Hematopoietic multipotent progenitor cell treated with erythropoietin and hydrocortisone succinate and interleukin-3 and kit ligand, for 6 days (in vitro differentiated cells): ENCODE data around the gene SLC6A18.
A peak's percentile ranks its signal among the peaks of the same experiment; 100 is the strongest.
"Not testable (repeated sequence)": the region's sequence is repeated elsewhere in the genome, so short reads cannot be mapped to it uniquely, and the experiment has no call there.

Source experiments
- DNase-seq: peaks from one replicate; pipeline ENCODE4 v3.0.0-alpha.2; 2015

SLC6A18 gene

DNA sequence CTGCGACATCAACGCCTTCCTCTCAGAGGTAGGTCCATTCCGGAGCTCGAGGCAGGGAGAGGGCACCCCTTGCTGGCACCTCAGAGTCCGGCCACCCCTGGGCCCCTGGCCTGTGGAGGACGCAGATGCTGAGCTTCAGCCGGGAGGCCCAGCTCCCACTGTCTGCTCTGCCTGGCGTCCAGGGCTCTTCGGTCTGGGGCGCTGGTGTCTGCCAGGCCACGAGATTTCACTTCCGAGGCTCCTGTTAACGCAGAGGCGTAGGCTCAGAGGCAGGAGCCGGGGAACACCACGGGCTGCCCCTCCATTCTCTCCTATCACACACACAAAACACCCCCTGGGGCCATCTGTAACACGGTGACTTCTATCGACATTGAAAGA is 8.3 kb upstream of the SLC6A18 start:
- DNase-seq = no peak

DNA sequence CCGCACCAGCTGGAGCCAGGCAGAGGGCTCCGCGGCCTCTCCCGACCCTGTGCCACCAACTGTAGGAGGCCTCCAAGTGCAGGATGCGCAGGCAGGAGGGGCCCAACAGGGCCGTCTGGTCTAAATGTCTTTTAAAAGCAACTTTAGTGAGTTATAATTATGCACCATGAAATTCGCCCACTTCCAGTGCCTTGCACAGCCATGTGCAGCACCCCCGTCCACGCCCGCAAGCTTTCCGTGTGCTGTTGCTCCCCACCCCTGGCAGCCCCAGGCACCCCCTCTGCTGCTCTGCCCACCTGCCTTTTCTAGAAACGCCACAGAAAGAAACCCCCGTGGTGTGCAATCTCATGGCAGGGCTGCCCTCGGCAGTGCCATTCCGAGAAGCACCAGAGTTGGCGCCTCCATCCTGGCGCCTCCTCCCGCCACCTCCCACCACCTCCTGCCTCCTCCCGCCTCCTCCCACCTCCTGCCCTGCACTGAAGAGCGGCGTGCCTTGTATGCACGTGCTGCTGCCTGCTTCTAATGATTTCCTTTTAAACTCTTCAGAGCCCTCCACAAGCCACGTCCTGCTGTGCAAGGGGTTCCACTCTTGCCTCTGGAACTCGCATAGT is 7.5 kb upstream of the SLC6A18 start:
- DNase-seq = peak; percentile 23

DNA sequence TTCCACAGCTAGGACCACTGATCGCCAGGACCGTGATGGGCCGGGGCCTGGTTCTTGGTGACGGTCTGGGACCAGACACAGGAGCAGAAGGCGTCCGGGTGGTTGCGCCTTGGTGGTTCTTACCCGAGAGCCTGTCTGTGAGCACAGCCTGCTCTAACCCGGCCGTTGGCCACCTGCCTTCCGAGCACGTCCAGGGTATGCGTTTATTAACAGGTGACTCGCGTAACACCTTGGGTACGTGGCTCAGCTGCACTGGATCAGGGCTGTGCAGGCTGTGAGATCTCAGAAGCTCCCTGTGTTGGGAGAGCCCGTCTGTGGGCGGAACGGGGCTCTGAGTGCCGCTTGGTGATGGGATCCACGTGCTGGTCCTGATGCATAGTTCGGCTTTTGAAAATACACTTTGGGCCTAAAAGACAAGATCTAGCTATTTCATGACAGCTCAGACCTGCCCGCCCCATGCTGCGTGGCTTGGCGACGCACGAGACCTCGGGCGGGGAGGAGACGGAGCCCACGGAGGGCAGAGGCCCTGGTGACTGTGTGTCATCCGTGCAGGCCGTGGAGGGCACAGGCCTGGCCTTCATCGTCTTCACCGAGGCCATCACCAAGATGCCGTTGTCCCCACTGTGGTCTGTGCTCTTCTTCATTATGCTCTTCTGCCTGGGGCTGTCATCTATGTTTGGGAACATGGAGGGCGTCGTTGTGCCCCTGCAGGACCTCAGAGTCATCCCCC is 6.7 kb upstream of the SLC6A18 start:
- DNase-seq = no peak

DNA sequence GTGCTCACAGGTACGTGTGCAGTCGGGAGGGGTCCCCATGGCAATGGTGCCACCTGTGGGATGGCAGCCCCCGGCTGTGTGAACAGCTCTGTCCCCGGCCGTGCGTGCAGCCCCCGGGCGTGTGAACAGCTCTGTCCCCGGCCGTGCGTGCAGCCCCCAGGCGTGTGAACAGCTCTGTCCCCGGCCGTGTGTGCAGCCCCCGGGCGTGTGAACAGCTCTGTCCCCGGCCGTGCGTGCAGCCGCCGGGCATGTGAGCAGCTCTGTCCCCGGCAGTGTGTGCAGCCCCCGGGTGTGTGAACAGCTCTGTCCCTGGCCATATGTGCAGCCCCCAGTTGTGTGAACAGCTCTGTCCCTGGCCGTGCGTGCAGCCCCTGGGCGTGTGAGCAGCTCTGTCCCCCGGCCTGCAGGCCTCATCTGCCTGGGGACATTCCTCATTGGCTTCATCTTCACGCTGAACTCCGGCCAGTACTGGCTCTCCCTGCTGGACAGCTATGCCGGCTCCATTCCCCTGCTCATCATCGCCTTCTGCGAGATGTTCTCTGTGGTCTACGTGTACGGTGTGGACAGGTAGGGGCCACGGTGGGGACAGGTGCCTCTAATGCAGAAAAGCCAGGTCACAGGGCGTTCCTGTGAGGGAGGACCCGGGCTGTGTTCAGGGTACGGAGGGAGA is 5.9 kb upstream of the SLC6A18 start:
- DNase-seq = no peak

DNA sequence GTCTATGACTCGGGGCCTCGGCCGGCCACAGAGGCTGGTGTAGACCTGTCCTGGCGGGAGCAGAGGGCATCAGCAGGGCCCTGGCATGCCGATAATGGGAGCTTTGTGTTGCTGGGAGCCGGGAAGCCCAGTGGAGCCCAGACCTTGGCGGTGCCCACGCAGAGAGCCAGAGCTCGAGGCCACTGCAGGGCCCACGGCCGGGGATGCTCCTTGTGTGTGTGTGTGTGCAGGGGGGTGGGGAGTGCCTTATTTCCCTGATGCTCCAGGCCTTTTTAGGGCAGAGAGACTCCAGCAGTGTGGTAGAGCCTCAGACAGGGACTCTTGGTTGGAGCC is 5.4 kb upstream of the SLC6A18 start:
- no peak for DNase-seq

DNA sequence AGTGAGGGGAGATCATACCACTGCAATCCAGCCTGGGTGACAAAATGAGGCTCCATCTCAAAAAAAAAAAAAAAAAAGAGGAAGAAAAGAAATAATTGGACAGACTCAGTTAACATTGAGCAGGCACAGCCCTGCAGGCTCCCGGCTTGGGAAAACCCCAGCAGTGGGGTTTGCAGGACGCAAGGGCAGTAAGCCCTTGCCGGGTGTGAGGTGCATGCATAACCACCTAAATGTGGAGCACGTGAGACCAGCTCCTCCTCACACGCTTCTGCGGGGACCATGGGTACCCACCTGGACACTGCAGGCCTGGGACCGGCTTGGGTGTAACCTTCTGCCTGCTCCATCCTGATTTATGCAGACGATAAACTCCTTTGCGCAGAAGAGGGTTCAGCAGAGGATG is 4.8 kb upstream of the SLC6A18 start:
- DNase-seq = no peak

DNA sequence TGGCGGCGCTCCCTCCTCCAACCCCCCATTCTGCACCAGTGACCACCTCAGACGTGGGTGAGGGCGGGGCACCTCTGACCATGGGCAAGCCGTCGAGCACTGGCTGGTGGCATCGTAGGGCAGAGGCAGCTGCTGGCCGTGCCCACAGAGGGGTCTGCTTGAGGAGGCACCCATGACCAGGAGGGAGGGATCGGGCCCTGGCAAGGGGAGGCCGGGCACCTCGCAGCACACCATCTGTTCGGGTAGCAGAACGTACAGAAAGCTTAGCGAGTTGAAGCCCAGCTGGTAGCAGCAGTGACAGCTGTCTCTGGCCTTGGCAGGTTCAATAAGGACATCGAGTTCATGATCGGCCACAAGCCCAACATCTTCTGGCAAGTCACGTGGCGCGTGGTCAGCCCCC is 4.3 kb upstream of the SLC6A18 start:
- DNase-seq = no peak

DNA sequence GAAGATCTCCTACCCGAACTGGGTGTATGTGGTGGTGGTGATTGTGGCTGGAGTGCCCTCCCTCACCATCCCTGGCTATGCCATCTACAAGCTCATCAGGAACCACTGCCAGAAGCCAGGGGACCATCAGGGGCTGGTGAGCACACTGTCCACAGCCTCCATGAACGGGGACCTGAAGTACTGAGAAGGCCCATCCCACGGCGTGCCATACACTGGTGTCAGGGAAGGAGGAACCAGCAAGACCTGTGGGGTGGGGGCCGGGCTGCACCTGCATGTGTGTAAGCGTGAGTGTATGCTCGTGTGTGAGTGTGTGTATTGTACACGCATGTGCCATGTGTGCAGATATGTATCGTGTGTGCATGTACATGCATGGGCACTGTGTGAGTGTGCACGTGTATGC is 3.5 kb upstream of the SLC6A18 start:
- no peak for DNase-seq

DNA sequence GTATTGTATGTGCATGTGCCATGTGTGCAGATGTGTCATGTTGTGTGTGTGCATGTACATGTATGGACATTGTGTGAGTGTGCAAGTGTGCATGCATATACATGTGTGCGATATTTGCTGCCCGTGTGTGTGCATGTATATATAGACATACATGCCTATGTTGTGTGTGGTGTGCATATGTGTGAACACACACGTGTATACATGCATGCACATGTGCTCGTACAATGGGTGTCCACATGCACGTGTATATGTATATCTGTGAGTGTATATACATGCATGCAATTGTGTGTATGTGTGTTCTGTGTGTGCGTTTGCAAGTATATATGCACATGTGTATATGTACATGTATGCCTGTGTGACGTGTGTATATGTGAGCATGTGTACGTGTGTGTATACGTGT is 3.0 kb upstream of the SLC6A18 start:
- no peak for DNase-seq

DNA sequence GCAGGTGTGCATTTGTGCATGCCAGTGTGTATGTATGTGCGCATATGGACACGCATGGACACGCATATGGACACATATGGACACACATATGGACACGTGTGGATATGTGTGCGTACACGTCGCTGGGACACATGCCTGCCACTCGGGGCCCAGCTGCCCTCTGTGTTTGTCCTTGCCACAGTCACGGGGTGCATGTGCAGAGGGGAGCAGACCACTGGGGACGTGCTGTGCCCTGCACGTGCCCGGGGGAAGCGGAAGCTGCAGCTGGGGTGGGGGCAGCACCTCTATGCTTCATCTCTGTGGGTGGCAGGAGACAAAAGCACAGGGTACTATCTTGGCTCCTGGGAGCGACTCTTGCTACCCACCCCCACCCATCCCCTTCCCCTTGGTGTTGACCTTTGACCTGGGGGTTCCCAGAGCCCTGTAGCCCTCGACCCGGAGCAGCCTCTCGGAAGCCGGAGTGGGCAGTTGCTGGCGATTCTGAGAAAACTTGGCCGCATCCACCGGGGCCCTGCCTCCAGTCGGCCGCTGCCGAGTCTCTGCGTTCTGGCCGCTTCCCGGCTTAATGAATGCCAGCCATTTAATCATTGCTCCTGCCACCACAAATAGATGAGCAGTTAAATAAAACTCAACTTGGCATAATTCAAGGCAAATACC is 2.4 kb upstream of the SLC6A18 start:
- no peak for DNase-seq

DNA sequence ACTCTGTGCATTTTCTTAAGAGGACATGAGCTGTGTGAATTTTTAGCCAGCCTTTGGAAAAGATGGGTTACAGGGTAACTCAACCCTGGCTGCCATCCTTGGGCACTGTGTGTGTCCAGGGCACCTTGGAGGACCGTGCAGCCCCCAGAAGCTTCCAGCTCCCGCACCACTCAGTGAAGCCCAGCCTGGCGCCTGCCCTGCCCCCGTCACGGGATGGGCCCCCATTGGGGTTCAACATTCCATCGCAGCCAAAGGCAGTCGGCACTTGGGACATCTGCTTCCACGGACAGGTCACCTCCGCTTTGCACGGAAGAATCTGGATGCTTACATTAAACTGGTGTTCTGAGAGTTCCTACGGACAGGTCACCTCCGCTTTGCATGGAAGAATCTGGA is 1.9 kb upstream of the SLC6A18 start:
- DNase-seq = no peak

DNA sequence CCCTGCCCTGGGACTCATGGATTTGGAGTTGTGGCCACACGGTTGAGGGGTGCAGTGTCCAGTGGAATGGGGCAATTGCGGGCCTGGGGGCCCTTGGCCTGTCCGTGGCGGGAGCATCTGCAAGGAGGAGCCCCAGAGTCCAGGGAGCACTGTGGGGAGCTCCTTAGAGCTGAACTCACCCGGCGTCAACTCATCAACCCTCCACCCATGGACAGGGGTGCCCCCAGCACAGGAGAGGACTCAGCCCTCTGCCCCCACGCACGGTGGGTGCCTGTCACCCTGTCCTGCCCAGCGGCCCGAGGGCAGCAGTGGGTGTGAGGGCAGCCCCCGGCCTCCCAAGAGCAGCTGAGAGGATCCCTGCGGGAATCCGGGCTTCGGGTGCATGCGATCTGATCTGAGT is 550 bp upstream of the SLC6A18 start:
- no peak for DNase-seq

DNA sequence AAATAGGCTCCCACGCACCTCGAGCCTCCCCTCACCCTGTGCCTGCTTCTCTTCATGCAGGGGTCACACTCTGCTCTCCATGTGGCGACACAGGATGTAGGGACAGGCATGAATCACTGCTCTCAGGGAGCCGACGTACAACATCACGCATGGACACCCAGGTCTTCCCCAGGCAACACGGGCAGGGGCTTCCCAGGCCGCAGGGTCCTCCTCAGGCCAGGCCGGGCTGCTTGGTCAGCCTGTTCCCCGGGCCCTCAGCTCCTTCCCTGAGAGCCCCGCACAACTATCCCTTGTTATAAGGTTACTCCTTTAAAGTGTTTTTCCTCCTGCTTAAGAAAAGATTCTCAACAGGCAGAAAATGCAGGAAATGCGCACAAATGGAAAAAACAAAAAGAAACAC is 1.1 kb downstream of the SLC6A18 start:
- no peak for DNase-seq

DNA sequence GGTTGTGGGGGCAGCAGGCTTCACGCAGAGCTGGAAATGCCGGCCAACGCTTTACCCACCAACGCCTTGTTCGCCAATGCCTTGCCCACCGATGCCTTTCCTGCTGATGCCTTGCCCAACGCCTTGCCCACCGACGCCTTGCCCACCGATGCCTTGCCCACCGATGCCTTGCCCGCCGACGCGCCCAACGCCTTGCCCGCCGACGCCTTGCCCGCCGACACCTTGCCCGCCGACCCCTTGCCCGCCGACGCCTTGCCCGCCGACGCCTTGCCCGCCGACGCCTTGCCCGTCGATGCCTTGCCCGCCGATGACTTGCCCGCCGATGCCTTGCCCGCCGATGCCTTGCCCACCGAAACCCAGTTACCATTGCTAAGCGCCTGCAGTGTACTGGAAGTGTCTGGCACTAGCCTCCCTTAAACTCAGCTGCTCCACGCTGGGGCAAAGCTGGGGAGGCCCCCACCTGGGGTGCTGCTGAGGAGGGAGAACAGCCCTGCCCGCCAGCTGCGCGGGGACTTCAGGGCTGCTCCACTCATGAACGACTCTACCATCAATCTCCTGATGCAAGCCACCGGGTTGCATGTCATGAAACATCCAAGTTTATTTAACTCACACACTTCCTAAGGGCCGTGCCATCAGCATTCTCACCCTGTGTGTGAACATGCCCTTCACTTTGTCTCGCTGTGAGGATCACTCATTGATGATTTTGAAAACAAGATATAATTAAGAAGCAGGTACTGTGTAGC is 1.8 kb downstream of the SLC6A18 start:
- no peak for DNase-seq

DNA sequence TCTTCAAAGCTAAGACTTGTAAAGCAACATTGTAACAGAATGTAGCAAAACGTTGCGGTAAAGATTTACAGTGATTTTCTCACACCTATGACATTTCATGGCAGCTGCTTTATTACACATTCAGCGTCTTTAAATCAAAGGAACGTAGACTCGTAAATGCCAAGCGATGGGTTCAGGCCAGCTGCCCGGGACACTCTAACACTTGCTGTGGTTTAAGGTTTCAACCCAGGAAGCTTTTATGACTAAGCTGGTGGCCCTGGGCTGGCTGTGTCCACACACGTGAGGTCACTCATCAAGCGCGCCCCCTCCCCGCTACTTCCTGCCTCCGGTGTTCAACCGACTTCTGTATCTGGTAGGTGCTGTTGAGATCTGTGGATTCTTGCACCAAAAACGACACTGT is 2.5 kb downstream of the SLC6A18 start:
- DNase-seq = no peak

DNA sequence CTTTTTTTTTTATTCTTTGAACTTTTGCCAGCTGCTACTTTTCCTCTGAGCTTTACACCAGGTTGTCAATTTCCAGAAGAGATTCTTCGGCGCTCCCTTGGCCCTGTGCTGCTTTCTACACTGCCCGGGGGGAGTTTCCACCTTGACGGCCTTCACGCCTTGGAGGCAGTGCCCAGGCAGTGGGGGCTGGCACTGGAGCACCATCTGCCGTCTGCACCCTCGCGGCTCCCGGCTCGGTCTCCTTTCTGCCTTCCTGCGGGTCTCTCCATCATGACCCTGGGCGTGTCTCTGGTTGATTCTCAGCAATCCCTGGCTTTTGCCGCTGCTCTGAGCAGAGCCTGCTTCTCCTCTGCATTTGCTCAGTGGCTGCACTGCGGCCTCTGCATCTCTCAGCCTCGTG is 2.9 kb downstream of the SLC6A18 start:
- no peak for DNase-seq

DNA sequence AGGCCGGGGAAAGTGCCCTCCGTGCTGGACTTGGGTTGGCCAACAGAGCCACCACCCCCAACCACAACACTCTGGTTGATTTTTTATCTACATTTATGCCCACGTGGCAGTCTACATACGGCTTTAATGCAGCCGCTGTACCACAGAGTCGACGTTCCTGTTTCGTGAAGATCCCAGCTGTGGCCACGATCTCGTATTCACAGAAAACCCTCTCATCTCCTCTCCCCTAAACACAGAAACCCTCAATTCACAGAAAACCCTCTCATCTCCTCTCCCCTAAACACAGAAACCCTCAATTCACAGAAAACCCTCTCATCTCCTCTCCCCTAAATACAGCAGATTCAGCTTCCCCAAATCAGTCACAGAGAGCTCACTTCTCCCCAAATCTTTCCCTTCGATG is 3.8 kb downstream of the SLC6A18 start:
- not testable (repeated sequence) for DNase-seq

DNA sequence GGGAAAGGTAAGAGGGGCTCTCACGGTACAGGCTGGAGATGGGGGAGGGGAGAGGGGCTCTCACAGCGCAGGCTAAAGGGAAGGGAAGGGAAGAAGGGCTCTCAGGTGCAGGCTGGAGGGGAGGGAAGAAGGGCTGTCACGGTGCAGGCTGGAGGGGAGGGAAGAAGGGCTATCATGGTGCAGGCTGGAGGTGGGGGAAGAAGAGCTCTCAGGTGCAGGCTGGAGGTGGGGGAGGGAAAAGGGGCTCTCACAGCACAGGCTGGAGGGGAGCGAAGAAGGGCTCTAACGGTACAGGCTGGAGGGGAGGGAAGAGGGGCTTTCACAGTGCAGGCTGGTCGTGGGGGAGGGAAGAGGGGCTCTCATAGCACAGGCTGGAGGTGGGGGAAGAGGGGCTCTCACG is 4.6 kb downstream of the SLC6A18 start:
- DNase-seq = no peak

DNA sequence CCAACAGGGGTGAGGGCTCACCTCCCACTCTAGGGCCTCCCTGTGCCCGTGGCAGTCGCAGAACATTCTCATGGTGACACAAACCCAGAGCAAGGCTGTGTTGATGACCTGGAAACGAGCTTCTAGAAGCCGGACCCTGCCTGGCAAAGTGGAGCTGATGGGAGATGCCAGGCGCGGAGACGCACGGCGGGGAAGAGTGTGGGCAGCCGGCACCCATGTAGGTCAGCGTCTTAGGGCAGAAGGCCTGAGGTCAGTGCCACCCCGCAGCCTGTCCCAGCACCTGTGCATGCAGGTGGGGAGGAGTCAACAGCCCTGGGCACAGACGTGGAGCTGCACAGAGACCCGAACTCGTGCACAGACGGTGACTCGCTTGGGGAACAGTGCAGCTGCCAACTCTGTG is 5.4 kb downstream of the SLC6A18 start:
- no peak for DNase-seq

DNA sequence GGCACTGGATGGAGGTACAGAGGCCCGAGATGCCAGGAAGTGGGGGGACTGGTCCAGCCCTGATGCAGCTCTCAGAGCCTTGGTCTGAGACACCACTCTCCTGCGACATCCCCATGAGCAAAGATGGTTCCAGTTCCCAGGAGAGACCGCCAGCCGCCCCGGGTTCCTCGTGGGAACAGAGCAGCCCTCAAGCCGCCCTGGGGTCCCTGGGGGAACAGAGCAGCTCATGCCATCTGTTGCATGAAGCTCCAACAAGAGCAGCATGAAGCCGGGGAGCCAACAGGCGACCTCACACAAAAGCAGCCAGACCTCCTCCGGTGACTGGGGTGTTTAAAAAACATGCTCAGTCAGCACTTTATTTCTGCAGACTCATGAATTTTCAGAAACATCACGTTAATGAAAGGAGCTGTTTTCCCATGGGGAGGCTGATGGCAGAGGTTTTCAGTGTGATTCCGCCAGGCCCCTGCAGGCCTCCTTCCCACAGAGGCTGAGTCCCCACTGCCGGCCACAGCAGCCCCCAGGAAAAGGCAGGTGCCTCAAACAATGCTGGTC is 6.2 kb downstream of the SLC6A18 start:
- DNase-seq = no peak

DNA sequence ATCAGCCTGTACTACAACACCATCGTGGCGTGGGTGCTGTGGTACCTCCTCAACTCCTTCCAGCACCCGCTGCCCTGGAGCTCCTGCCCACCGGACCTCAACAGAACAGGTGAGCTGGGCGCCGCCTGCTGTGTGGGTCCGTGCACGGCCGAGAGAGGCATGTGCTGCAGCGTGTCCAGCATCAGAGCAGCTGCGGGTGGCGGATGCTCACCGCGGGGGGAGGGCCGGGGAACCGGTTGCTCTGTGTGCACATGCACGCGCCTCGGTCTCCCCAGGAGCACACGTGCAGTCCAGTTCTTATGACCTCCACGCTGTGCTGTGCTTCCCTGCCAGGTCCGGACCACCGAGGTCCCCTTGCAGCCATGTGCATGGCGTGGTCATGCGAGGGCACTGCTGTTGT is 7.6 kb downstream of the SLC6A18 start:
- DNase-seq = no peak

DNA sequence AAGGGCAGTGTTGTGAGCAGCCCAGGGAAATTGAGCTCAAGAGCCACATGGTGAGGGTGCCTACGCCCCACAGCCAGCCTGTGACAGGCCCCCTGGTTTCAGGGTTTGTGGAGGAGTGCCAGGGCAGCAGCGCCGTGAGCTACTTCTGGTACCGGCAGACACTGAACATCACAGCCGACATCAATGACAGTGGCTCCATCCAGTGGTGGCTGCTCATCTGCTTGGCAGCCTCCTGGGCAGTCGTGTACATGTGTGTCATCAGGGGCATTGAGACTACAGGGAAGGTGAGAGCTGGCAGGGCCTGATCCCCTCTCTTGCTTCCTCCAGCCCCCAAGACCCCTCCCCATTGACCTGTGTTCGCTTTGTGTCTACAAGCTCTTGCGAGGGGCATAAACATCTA is 10.2 kb downstream of the SLC6A18 start:
- peak; percentile 12 for DNase-seq

DNA sequence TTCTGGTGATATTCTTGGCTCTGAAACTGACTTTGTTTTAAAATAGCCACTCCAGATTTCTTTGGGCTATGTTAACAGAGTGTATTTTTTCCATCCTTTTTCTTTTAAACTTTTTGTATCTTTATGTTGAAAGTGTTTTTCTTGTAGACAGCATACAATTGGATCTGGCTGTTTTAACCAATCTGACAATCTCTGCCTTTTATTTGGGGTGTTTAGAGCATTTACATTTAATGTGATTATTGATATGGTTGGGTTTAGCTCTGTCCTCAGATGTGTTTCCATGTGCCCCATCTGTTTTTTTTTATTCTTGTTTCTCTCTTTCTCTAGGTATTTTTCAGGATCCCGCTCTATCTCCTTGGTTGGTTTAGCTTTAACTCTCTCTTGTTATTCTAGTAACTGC is 10.7 kb downstream of the SLC6A18 start:
- DNase-seq = no peak
